Measurements from ENCODE around the gene CFAP141.
"Not testable (repeated sequence)": the region's sequence is repeated elsewhere in the genome, so short reads cannot be mapped to it uniquely, and the experiment has no call there.

Gene CFAP141

GRCh38 chr1:154207262-154207661, 1.1 kb upstream of the CFAP141 start:
- Histone ChIP-seq H3K36me3 (ENCODE audit: control insufficient read depth, insufficient read depth, low read length, severe bottlenecking) (peaks cover 61% of the 10 kb centered on the region), H3K27me3 (replicated peaks; ENCODE audit: control insufficient read depth, insufficient read depth, low read length) (no peaks in the 10 kb centered on the region), H3K9me3 (ENCODE audit: control insufficient read depth, low read length) (no peaks in the 10 kb centered on the region), H3K4me3 (ENCODE audit: low read length) (no peak overlapping the region), H3K4me1 (ENCODE audit: control insufficient read depth, insufficient read depth, low read length) (no peaks in the 10 kb centered on the region), H3K9ac (ENCODE audit: low read length) (no peak overlapping the region)
- DNase-seq (ENCODE audit: low read depth) = no peak

DNA sequence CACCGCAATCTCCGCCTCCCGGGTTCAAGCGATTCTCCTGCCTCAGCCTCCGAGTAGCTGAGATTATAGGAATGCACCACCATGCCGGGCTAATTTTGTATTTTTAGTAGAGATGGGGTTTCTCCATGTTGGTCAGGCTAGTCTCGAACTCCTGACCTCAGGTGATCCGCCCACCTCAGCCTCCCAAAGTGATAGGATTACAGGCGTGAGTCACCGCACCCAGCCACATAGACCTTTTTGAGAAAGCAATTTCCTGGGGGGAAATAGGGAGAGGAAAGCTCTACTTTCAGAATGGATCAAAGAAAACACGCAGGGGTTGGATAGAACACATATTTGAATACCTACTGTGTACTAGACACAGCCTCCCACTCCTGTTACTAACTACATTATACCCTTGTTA, 355 bp downstream of the CFAP141 start:
- H3K36me3 ChIP-seq (ENCODE audit: control insufficient read depth, insufficient read depth, low read length, severe bottlenecking) = peaks cover 49% of the 10 kb centered on the region
- not testable (repeated sequence) for DNase-seq (ENCODE audit: low read depth); H3K9me3 ChIP-seq (ENCODE audit: control insufficient read depth, low read length); H3K4me3 ChIP-seq (ENCODE audit: low read length); H3K27me3 ChIP-seq (replicated peaks; ENCODE audit: control insufficient read depth, insufficient read depth, low read length); H3K4me1 ChIP-seq (ENCODE audit: control insufficient read depth, insufficient read depth, low read length); H3K9ac ChIP-seq (ENCODE audit: low read length)

GRCh38 chr1:154199563-154199879, 6.6 kb downstream of the CFAP141 start:
- Histone ChIP-seq H3K36me3 (ENCODE audit: control insufficient read depth, insufficient read depth, low read length, severe bottlenecking) (no peaks in the 10 kb centered on the region), H3K4me3 (ENCODE audit: low read length) (no peak overlapping the region), H3K9me3 (ENCODE audit: control insufficient read depth, low read length) (no peaks in the 10 kb centered on the region), H3K9ac (ENCODE audit: low read length) (no peak overlapping the region), H3K4me1 (ENCODE audit: control insufficient read depth, insufficient read depth, low read length) (peaks cover 18% of the 10 kb centered on the region), H3K27me3 (replicated peaks; ENCODE audit: control insufficient read depth, insufficient read depth, low read length) (peaks cover 8% of the 10 kb centered on the region)
- DNase-seq (ENCODE audit: low read depth) = no peak

DNA sequence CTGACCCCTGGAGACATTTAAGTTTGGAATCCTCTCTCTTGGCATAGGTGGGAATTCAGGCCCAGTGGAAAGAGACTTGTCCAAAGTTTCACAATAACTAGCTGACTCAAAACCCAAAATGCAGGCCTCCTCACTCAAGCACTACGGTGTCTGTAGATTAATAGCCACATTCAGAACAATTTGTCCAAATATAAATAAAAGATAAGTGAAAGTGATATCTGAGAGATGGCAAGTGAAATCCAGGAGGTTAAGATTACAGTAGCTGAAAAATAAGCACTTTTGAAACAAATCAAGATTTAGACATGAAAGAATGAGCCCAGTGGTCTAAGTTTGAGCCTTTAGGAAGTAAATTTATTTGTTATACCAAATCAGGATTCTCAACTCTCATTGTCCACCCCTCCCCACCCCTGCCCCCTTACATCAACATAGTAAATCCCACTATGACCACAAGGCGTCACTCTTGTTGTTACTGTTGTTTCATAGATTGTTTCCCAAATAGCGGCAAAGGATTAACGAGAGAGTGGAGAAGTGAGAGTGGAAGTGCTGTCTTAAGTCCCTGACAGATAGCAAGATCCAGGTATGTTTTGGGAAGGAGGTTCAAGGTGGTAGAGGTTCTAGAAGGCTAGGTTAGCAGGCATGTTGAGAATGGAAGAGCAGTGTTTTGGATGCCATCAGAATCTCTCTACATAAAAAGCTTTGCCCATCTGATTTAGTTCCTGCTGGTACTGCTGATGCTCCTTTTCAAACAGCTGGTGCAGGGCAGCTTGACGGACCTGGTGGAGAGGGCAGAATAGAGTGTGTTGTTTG, 7.2 kb downstream of the CFAP141 start:
- peaks cover 18% of the 10 kb centered on the region for H3K4me1 ChIP-seq (ENCODE audit: control insufficient read depth, insufficient read depth, low read length)
- H3K4me3 ChIP-seq (ENCODE audit: low read length) = no peak overlapping the region
- DNase-seq (ENCODE audit: low read depth) = peak; percentile 87

GRCh38 chr1:154193821-154194220, 12.3 kb downstream of the CFAP141 start:
- no peak overlapping the region for H3K4me3 ChIP-seq (ENCODE audit: low read length)
- H3K4me1 ChIP-seq (ENCODE audit: control insufficient read depth, insufficient read depth, low read length) = peaks cover 13% of the 10 kb centered on the region
- no peak for DNase-seq (ENCODE audit: low read depth)
- H3K27me3 ChIP-seq (replicated peaks; ENCODE audit: control insufficient read depth, insufficient read depth, low read length) = peaks cover 32% of the 10 kb centered on the region
- no peaks in the 10 kb centered on the region for H3K9me3 ChIP-seq (ENCODE audit: control insufficient read depth, low read length)
- no peak overlapping the region for H3K9ac ChIP-seq (ENCODE audit: low read length)
- no peaks in the 10 kb centered on the region for H3K36me3 ChIP-seq (ENCODE audit: control insufficient read depth, insufficient read depth, low read length, severe bottlenecking)

More for the DNA sequence above, 7.2 kb downstream of the CFAP141 start:
- Histone ChIP-seq H3K9me3 (ENCODE audit: control insufficient read depth, low read length) (no peaks in the 10 kb centered on the region), H3K36me3 (ENCODE audit: control insufficient read depth, insufficient read depth, low read length, severe bottlenecking) (no peaks in the 10 kb centered on the region), H3K9ac (ENCODE audit: low read length) (no peak overlapping the region), H3K27me3 (replicated peaks; ENCODE audit: control insufficient read depth, insufficient read depth, low read length) (peaks cover 8% of the 10 kb centered on the region)

GRCh38 chr1:154192476-154192875, 13.7 kb downstream of the CFAP141 start:
- H3K4me1 ChIP-seq (ENCODE audit: control insufficient read depth, insufficient read depth, low read length) = peaks cover 13% of the 10 kb centered on the region
- H3K4me3 ChIP-seq (ENCODE audit: low read length) = no peak overlapping the region
- no peak overlapping the region for H3K9ac ChIP-seq (ENCODE audit: low read length)
- H3K36me3 ChIP-seq (ENCODE audit: control insufficient read depth, insufficient read depth, low read length, severe bottlenecking) = no peaks in the 10 kb centered on the region
- H3K9me3 ChIP-seq (ENCODE audit: control insufficient read depth, low read length) = no peaks in the 10 kb centered on the region
- no peak for DNase-seq (ENCODE audit: low read depth)
- peaks cover 32% of the 10 kb centered on the region for H3K27me3 ChIP-seq (replicated peaks; ENCODE audit: control insufficient read depth, insufficient read depth, low read length)

GRCh38 chr1:154191990-154192461, 14.1 kb downstream of the CFAP141 start, which contains the start of gene TPM3:
TPM3 (minus strand) TSS chr1:154192100; CDS start chr1:154192018, 82 bp downstream.
- no peak for DNase-seq (ENCODE audit: low read depth)
- no peak within 1 kb of the TSS for H3K9ac ChIP-seq (ENCODE audit: low read length)
- no peak within 1 kb of the TSS for H3K4me3 ChIP-seq (ENCODE audit: low read length)
- peaks cover 32% of the 10 kb centered on the region for H3K27me3 ChIP-seq (replicated peaks; ENCODE audit: control insufficient read depth, insufficient read depth, low read length)
- no peaks in the 10 kb centered on the region for H3K9me3 ChIP-seq (ENCODE audit: control insufficient read depth, low read length)
- no peaks in the 10 kb centered on the region for H3K36me3 ChIP-seq (ENCODE audit: control insufficient read depth, insufficient read depth, low read length, severe bottlenecking)
- H3K4me1 ChIP-seq (ENCODE audit: control insufficient read depth, insufficient read depth, low read length) = peaks cover 12% of the 10 kb centered on the region

GRCh38 chr1:154190550-154190949, 15.6 kb downstream of the CFAP141 start:
- H3K36me3 ChIP-seq (ENCODE audit: control insufficient read depth, insufficient read depth, low read length, severe bottlenecking) = no peaks in the 10 kb centered on the region
- no peaks in the 10 kb centered on the region for H3K9me3 ChIP-seq (ENCODE audit: control insufficient read depth, low read length)
- peak; percentile 29 for DNase-seq (ENCODE audit: low read depth)
- no peak overlapping the region for H3K9ac ChIP-seq (ENCODE audit: low read length)
- H3K4me3 ChIP-seq (ENCODE audit: low read length) = no peak overlapping the region
- H3K4me1 ChIP-seq (ENCODE audit: control insufficient read depth, insufficient read depth, low read length) = peaks cover 9% of the 10 kb centered on the region
- H3K27me3 ChIP-seq (replicated peaks; ENCODE audit: control insufficient read depth, insufficient read depth, low read length) = peaks cover 32% of the 10 kb centered on the region

- DNase-seq (ENCODE audit: low read depth) = no peak
- Histone ChIP-seq H3K9me3 (ENCODE audit: control insufficient read depth, low read length) (no peaks in the 10 kb centered on the region), H3K9ac (ENCODE audit: low read length) (no peak overlapping the region), H3K4me1 (ENCODE audit: control insufficient read depth, insufficient read depth, low read length) (peaks cover 14% of the 10 kb centered on the region), H3K36me3 (ENCODE audit: control insufficient read depth, insufficient read depth, low read length, severe bottlenecking) (no peaks in the 10 kb centered on the region), H3K4me3 (ENCODE audit: low read length) (no peak overlapping the region), H3K27me3 (replicated peaks; ENCODE audit: control insufficient read depth, insufficient read depth, low read length) (peaks cover 9% of the 10 kb centered on the region)
Observed at GRCh38 chr1:154186852-154187501, 19.2 kb downstream of the CFAP141 start.

DNA sequence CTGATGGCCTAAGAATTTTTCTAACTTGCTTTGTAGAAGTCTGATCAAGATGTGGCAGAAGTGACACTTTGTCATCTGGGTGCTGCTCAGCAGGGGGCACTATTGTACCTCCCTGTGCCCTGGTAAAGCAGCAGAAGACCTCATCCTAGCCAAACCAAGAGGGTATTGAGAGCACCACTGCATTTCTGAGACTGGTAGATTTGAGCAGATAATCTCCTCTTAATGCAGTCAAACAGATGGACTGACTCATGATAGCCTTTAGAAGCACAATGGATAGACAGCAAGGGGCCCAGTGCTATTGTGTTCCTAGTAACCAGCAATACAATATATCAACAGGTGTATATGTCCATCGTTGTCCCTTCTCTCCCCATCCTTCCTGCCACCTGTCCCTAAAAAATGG, 20.0 kb downstream of the CFAP141 start:
- DNase-seq (ENCODE audit: low read depth) = peak; percentile 34
- H3K9ac ChIP-seq (ENCODE audit: low read length) = no peak overlapping the region
- H3K4me1 ChIP-seq (ENCODE audit: control insufficient read depth, insufficient read depth, low read length) = peaks cover 17% of the 10 kb centered on the region
- H3K36me3 ChIP-seq (ENCODE audit: control insufficient read depth, insufficient read depth, low read length, severe bottlenecking) = no peaks in the 10 kb centered on the region
- no peak overlapping the region for H3K4me3 ChIP-seq (ENCODE audit: low read length)
- no peaks in the 10 kb centered on the region for H3K9me3 ChIP-seq (ENCODE audit: control insufficient read depth, low read length)
- peaks cover under 1% of the 10 kb centered on the region for H3K27me3 ChIP-seq (replicated peaks; ENCODE audit: control insufficient read depth, insufficient read depth, low read length)

DNA sequence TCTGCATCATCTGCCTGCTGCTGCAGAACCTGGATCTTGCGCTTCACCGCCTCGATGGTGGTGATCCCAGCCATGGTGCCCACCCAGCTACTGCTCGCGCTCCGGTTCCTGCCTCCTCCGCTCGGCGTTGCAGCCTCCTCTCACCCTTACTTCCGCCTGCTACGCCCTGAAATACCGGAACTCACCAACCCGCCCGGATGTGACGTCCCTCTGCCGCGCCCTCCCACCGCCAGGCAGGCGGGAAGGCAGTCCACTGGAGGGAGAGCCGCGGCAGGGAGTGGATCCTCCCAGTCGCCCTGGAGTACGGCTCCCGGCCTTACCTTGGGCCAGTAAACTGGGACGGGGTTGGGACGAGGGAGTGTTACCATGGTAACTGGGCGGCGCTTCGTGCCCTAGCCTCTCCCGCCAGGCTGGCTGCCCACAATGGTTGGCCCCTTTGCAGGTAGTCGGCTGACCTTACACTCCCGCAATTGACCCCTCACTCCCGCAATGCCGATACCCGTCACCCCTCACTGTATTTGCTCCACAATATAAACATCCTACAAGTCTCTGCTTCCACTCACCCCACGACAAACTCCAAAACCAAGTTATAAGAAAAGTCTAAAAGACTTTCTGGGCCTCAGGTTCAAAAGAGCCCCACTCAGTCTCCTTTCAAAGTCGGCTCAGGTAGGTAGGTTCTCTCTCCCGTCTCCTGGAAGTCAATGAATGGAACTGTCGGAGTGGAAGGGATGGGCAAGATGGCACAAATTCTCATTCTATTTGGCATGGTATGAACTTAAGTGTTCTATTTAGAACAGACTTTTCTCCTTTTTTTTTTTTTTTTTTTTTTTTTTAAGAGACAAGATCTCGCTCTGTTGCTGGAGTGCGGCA, 22.9 kb downstream of the CFAP141 start:
- H3K36me3 ChIP-seq (ENCODE audit: control insufficient read depth, insufficient read depth, low read length, severe bottlenecking) = no peaks in the 10 kb centered on the region
- DNase-seq (ENCODE audit: low read depth) = peak; percentile 98
- peaks cover 29% of the 10 kb centered on the region for H3K4me1 ChIP-seq (ENCODE audit: control insufficient read depth, insufficient read depth, low read length)
- no peaks in the 10 kb centered on the region for H3K27me3 ChIP-seq (replicated peaks; ENCODE audit: control insufficient read depth, insufficient read depth, low read length)
- peak overlapping the region; percentile 91 for H3K9ac ChIP-seq (ENCODE audit: low read length)
- H3K9me3 ChIP-seq (ENCODE audit: control insufficient read depth, low read length) = no peaks in the 10 kb centered on the region
- peak overlapping the region; percentile 96 for H3K4me3 ChIP-seq (ENCODE audit: low read length)

Data from adipocyte (in vitro differentiated cells).